T-cell (primary cell): Measurements from ENCODE around the gene NCAM2. TPM values are rescaled to one million over a fixed set of nuclear protein-coding genes. Genes with fewer than 3 reads are reported as not detected.

Experiments
- ATAC-seq, 4 experiments: fragments of 200-7000 bp in 3 of 4; fragments of 150-1000 bp in 1 of 4; cut with Tn5 transposase; replicated peaks in 1 of 4; 1 replicate in 3 of 4; 2 replicates in 1 of 4; pipeline ENCODE4 v1.10.0; 2021; ENCODE audit warnings: moderate library complexity in 3 of 4, mild to moderate bottlenecking in 2 of 4, moderate number of reproducible peaks in 1 of 4
- CTCF ChIA-PET, 2 donors: fragments of 300-600 bp; sonication (Branson Sonifier 250); formaldehyde crosslinking; loops; one replicate each; lab custom pipeline; 2022; ENCODE audit warnings: antibody characterized with exemption in 2 of 2; lab: Charles Lee
- POLR2A ChIA-PET, 2 donors: fragments of 300-600 bp; sonication (Branson Sonifier 250); formaldehyde crosslinking; loops; one replicate each; lab custom pipeline; 2022; ENCODE audit warnings: antibody characterized with exemption in 2 of 2; lab: Charles Lee
- DNase-seq, 35 experiments: peaks; one replicate each; pipeline versions ENCODE4 v3.0.0 to v3.0.0-alpha.2; 2013 to 2023
- H3K27ac ChIP-seq: one replicate; pipeline ENCODE4 v1.5.1; 2013; ENCODE audit warnings: low read length
- H3K27me3 ChIP-seq, 2 experiments: replicated peaks in 1 of 2; 1 replicate in 1 of 2; 2 replicates in 1 of 2; pipeline versions ENCODE4 v1.6.1 to v1.7.0; 2013; ENCODE audit warnings: low read length in 1 of 2, mixed read lengths in 1 of 2; ENCODE audit not compliant: control insufficient read depth in 2 of 2, insufficient read depth in 2 of 2; ENCODE audit errors: extremely low read depth in 1 of 2
- H3K36me3 ChIP-seq, 2 donors: 1 replicate in 1 of 2; 2 replicates in 1 of 2; pipeline versions ENCODE4 v1.6.1 to v1.7.0; 2013; ENCODE audit warnings: low read length in 1 of 2; ENCODE audit not compliant: control insufficient read depth in 2 of 2, insufficient read depth in 1 of 2; ENCODE audit errors: extremely low read depth in 1 of 2
- H3K4me1 ChIP-seq, 2 experiments: 1 replicate in 1 of 2; 2 replicates in 1 of 2; pipeline versions ENCODE4 v1.6.1 to v1.7.0; 2013; ENCODE audit warnings: low read length in 2 of 2, mixed read lengths in 1 of 2; ENCODE audit not compliant: insufficient read depth in 2 of 2, control insufficient read depth in 1 of 2; ENCODE audit errors: extremely low read depth in 1 of 2
- H3K4me3 ChIP-seq, 2 donors: 1 replicate in 1 of 2; 2 replicates in 1 of 2; pipeline versions ENCODE4 v1.5.1 to v1.7.0; 2013; ENCODE audit warnings: mild to moderate bottlenecking in 2 of 2, low read length in 1 of 2, moderate library complexity in 1 of 2; ENCODE audit not compliant: control insufficient read depth in 1 of 2; ENCODE audit errors: extremely low read depth in 1 of 2
- H3K9me3 ChIP-seq: 2 replicates; pipeline ENCODE4 v1.7.0; 2013
- H3K27ac Mint-ChIP-seq, 2 donors: one replicate each; pipeline ENCODE4 v1.8.0; 2020 to 2021; ENCODE audit warnings: mild to moderate bottlenecking in 2 of 2, mixed read lengths in 2 of 2
- H3K27me3 Mint-ChIP-seq, 2 donors: one replicate each; pipeline ENCODE4 v1.8.0; 2021 to 2022; ENCODE audit warnings: mixed read lengths in 2 of 2
- H3K36me3 Mint-ChIP-seq: one replicate; pipeline ENCODE4 v1.8.0; 2021; ENCODE audit warnings: mixed read lengths
- H3K4me1 Mint-ChIP-seq, 3 donors: one replicate each; pipeline ENCODE4 v1.8.0; 2020 to 2022; ENCODE audit warnings: mixed read lengths in 3 of 3, mild to moderate bottlenecking in 1 of 3
- H3K4me3 Mint-ChIP-seq, 3 donors: one replicate each; pipeline ENCODE4 v1.8.0; 2020 to 2022; ENCODE audit warnings: mild to moderate bottlenecking in 3 of 3, mixed read lengths in 3 of 3, moderate library complexity in 3 of 3
- H3K9me3 Mint-ChIP-seq, 3 donors: one replicate each; pipeline ENCODE4 v1.8.0; 2020 to 2022; ENCODE audit warnings: mixed read lengths in 3 of 3
- WGBS: methylation state at CpG from one replicate; pipeline ENCODE4 v1.1.5; 2013; ENCODE audit warnings: missing lambda C conversion rate; ENCODE audit not compliant: insufficient coverage; 5-methylcytosine and 5-hydroxymethylcytosine counted together
- total RNA-seq, 35 experiments: library from RNA in 6 of 35; stranded (reverse) in 6 of 35; fragments of 120-200 nt in 1 of 35; gene quantifications; one replicate each; pipeline versions ENCODE4 v1.2.1 to v1.2.4 and lab custom pipeline; 2013 to 2026

Gene NCAM2
- total RNA-seq, 5 donors from 2014 or later (not counting 1 experiment from before 2014, with no cell fraction given) = 0.41 to 0.46 TPM; not detected in 3

GRCh38 chr21:21268885-21269284 is 270.7 kb downstream of the NCAM2 start:
- POLR2A ChIA-PET = no interaction called here

DNA sequence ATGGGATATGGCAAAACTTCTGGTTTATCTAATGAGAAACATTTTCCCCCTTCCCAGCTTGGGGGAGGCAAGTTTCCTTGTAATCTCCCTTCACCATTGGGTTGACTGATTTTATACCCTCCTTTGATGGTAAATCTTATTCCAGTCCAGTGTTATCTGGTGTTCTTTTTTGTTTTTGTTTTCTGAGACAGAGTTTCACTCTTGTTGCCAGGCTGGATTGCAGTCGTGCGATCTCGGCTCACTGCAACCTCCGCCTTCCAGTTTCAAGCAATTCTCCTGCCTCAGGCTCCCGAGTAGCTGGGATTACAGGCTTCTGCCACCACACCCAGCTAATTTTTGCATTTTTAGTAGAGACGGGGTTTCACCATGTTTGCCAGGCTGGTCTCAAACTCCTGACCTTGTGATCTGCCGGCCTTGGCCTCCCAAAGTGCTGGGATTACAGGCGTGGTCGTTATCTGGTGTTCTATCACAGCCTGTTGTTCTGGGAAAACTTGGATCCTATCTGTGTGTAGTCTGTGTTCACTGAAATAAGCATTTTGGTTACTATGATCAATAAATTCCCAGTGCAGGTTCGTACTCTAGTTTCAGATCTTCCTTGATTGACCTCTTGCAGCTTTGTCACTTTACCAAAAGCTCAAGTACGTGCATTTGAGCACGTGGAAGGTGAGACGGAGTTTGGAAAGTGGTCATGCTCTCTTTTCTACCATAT is 281.1 kb downstream of the NCAM2 start:
- POLR2A ChIA-PET = no interaction called here
- H3K27me3 ChIP-seq = no peaks in the 10 kb centered on the region
- 89% methylated on average over 10 of the region's 13 CpGs for WGBS
- Mint-ChIP-seq H3K4me3 (no peak overlapping the region), H3K4me1 (no peaks in the 10 kb centered on the region), H3K27ac (no peak overlapping the region), H3K36me3 (no peaks in the 10 kb centered on the region), H3K9me3 (peaks cover 0 to 6% (median 2%) of the 10 kb centered on the region in 3 donors), H3K27me3 (no peaks in the 10 kb centered on the region)
- no peaks in the 10 kb centered on the region for H3K4me1 ChIP-seq
- H3K4me3 ChIP-seq = no peak overlapping the region
- H3K9me3 ChIP-seq = no peaks in the 10 kb centered on the region
- H3K27ac ChIP-seq = no peak overlapping the region
- DNase-seq (no peak), ATAC-seq (no peak)
- no peaks in the 10 kb centered on the region for H3K36me3 ChIP-seq
- CTCF ChIA-PET = no interaction called here

More at GRCh38 chr21:21268885-21269284, 270.7 kb downstream of the NCAM2 start:
- H3K9me3 Mint-ChIP-seq = peaks cover 0 to 3% (median 0%) of the 10 kb centered on the region in 3 donors
- no peaks in the 10 kb centered on the region for H3K4me1 ChIP-seq
- DNase-seq = no peak
- no peak for ATAC-seq
- H3K9me3 ChIP-seq = no peaks in the 10 kb centered on the region
- no peak overlapping the region for H3K4me3 ChIP-seq
- no peak overlapping the region for H3K27ac Mint-ChIP-seq
- no peak overlapping the region for H3K27ac ChIP-seq
- no peaks in the 10 kb centered on the region for H3K36me3 ChIP-seq
- CTCF ChIA-PET = no interaction called here
- no peaks in the 10 kb centered on the region for H3K27me3 ChIP-seq
- no peaks in the 10 kb centered on the region for H3K36me3 Mint-ChIP-seq
- no peak overlapping the region for H3K4me3 Mint-ChIP-seq
- H3K4me1 Mint-ChIP-seq = no peaks in the 10 kb centered on the region
- no peaks in the 10 kb centered on the region for H3K27me3 Mint-ChIP-seq

DNA sequence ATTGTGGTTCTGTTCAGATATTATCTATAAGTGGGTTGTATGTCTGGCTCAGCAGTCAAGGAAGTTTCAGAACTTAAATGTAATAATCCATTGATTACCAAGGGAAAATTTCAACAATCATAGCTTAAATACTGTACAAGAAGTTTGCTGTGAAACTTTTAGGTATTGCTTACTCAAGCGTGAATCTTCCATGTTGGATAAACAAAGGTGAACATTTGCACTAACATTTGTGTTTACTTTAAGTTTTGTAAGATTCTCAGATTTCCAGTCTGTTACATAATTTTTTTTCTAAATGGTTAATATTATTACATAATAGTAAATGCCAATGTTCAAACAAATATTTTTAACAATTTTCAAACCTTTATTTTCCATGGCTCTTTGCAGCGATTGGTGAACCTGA is 285.6 kb downstream of the NCAM2 start:
- POLR2A ChIA-PET = no interaction called here
- H3K9me3 Mint-ChIP-seq = peaks cover 0 to 6% (median 4%) of the 10 kb centered on the region in 3 donors
- H3K4me3 ChIP-seq = no peak overlapping the region
- WGBS = no CpG with 5 or more reads among the region's 2 CpGs
- no peaks in the 10 kb centered on the region for H3K27me3 Mint-ChIP-seq
- no peaks in the 10 kb centered on the region for H3K4me1 Mint-ChIP-seq
- H3K4me1 ChIP-seq = no peaks in the 10 kb centered on the region
- no peak for DNase-seq
- H3K4me3 Mint-ChIP-seq = no peak overlapping the region
- CTCF ChIA-PET = no interaction called here
- H3K36me3 ChIP-seq = no peaks in the 10 kb centered on the region
- H3K9me3 ChIP-seq = peaks cover under 1% of the 10 kb centered on the region
- no peaks in the 10 kb centered on the region for H3K27me3 ChIP-seq
- no peaks in the 10 kb centered on the region for H3K36me3 Mint-ChIP-seq
- H3K27ac ChIP-seq = no peak overlapping the region
- no peak for ATAC-seq
- H3K27ac Mint-ChIP-seq = no peak overlapping the region

- Mint-ChIP-seq H3K27me3 (no peaks in the 10 kb centered on the region), H3K9me3 (peaks cover 0 to 4% (median 0%) of the 10 kb centered on the region in 3 donors), H3K4me3 (no peak overlapping the region), H3K27ac (no peak overlapping the region), H3K36me3 (no peaks in the 10 kb centered on the region), H3K4me1 (no peaks in the 10 kb centered on the region)
- ATAC-seq (no peak), DNase-seq (no peak)
- CTCF ChIA-PET = no interaction called here
- Histone ChIP-seq H3K4me3 (no peak overlapping the region), H3K9me3 (peaks cover 3% of the 10 kb centered on the region), H3K36me3 (no peaks in the 10 kb centered on the region), H3K27me3 (no peaks in the 10 kb centered on the region), H3K27ac (no peak overlapping the region), H3K4me1 (no peaks in the 10 kb centered on the region)
- WGBS = no CpG with 5 or more reads among the region's 4 CpGs
- POLR2A ChIA-PET = no interaction called here
Measured at GRCh38 chr21:21286170-21286798, 288.1 kb downstream of the NCAM2 start.

DNA sequence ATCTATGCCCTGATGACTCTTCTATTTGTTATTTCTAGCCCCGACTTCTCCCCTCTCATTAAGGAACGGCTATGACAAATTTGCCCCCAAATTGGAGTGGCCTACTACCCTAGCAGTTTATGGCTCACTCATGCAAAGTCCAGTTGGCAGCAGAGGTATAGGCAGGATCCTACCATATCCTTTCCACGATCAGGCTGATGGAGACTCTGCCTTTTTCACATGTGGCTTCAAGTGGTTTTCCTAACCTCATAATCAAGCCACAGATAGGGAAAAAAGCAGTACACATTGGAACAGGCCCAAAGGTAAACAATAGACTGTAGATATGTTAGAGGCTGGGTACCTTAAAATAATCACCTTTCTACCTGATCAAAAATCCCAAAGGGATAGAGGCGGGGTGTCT is 292.5 kb downstream of the NCAM2 start:
- Histone ChIP-seq H3K27ac (no peak overlapping the region), H3K36me3 (no peaks in the 10 kb centered on the region), H3K4me3 (no peak overlapping the region), H3K27me3 (no peaks in the 10 kb centered on the region), H3K9me3 (peaks cover 3% of the 10 kb centered on the region), H3K4me1 (no peaks in the 10 kb centered on the region)
- CTCF ChIA-PET = no interaction called here
- Mint-ChIP-seq H3K36me3 (no peaks in the 10 kb centered on the region), H3K9me3 (peaks cover 0 to 9% (median 0%) of the 10 kb centered on the region in 3 donors), H3K4me3 (no peak overlapping the region), H3K4me1 (no peaks in the 10 kb centered on the region), H3K27me3 (no peaks in the 10 kb centered on the region), H3K27ac (no peak overlapping the region)
- WGBS = 58% methylated on average over 2 of the region's 4 CpGs
- POLR2A ChIA-PET = no interaction called here
- DNase-seq (no peak), ATAC-seq (no peak)

GRCh38 chr21:21291883-21292569 is 293.8 kb downstream of the NCAM2 start:
- H3K27ac ChIP-seq = no peak overlapping the region
- Mint-ChIP-seq H3K36me3 (no peaks in the 10 kb centered on the region), H3K4me1 (no peaks in the 10 kb centered on the region), H3K27ac (no peak overlapping the region), H3K27me3 (no peaks in the 10 kb centered on the region), H3K4me3 (no peak overlapping the region), H3K9me3 (peaks cover 0 to 14% (median 0%) of the 10 kb centered on the region in 3 donors)
- ATAC-seq = no peak
- WGBS = no CpG with 5 or more reads among the region's 3 CpGs
- H3K36me3 ChIP-seq = no peaks in the 10 kb centered on the region
- no peak overlapping the region for H3K4me3 ChIP-seq
- POLR2A ChIA-PET = no interaction called here
- no peaks in the 10 kb centered on the region for H3K4me1 ChIP-seq
- CTCF ChIA-PET = no interaction called here
- DNase-seq = no peak
- H3K27me3 ChIP-seq = no peaks in the 10 kb centered on the region
- peaks cover 3% of the 10 kb centered on the region for H3K9me3 ChIP-seq
